ENCODE results near the gene ATP1B1.

Gene ATP1B1

GRCh38 chr1:169141356-169141755 lies 34.9 kb downstream of the ATP1B1 start:
- H3K36me3 ChIP-seq (replicated peaks): no peaks in the 10 kb centered on the region
- in situ Hi-C loops (cut with HindIII; ENCODE audit: low pct_ligation_motif_present, low sequenced_read_pairs): loop anchor here (25.0 kb wide), 1 partner anchor 504 kb away; no protein-coding TSS in a partner anchor

GRCh38 chr1:169142129-169142528 lies 35.6 kb downstream of the ATP1B1 start:
- no peak overlapping the region for H3K27ac ChIP-seq
- TF ChIP-seq CTCF (IDR thresholded peaks at IDR 0.05; ENCODE audit: low read depth, low read length, missing control alignments): no peak
- no peaks in the 10 kb centered on the region for H3K27me3 ChIP-seq (replicated peaks)
- no peak overlapping the region for H3K4me3 ChIP-seq (ENCODE audit: low read depth, low read length)
- in situ Hi-C loops (cut with HindIII; ENCODE audit: low pct_ligation_motif_present, low sequenced_read_pairs): loop anchor here (25.0 kb wide), 1 partner anchor 505 kb away; no protein-coding TSS in a partner anchor
- no peaks in the 10 kb centered on the region for H3K36me3 ChIP-seq (replicated peaks)
- DNase-seq: no peak

More at GRCh38 chr1:169141356-169141755, 34.9 kb downstream of the ATP1B1 start:
- H3K27me3 ChIP-seq (replicated peaks): no peaks in the 10 kb centered on the region
- H3K27ac ChIP-seq: no peak overlapping the region
- DNase-seq: no peak
- no peak overlapping the region for H3K4me3 ChIP-seq (ENCODE audit: low read depth, low read length)
- no peak for TF ChIP-seq CTCF (IDR thresholded peaks at IDR 0.05; ENCODE audit: low read depth, low read length, missing control alignments)

GRCh38 chr1:169143346-169143745 lies 36.9 kb downstream of the ATP1B1 start:
- Histone ChIP-seq H3K36me3 (replicated peaks) (no peaks in the 10 kb centered on the region), H3K4me3 (ENCODE audit: low read depth, low read length) (no peak overlapping the region), H3K27me3 (replicated peaks) (no peaks in the 10 kb centered on the region), H3K27ac (no peak overlapping the region)
- in situ Hi-C loops (cut with HindIII; ENCODE audit: low pct_ligation_motif_present, low sequenced_read_pairs): loop anchor here (25.0 kb wide), 1 partner anchor 506 kb away; no protein-coding TSS in a partner anchor
- DNase-seq: no peak
- no peak for TF ChIP-seq CTCF (IDR thresholded peaks at IDR 0.05; ENCODE audit: low read depth, low read length, missing control alignments)

- DNase-seq: no peak
- Histone ChIP-seq H3K27ac (no peak overlapping the region), H3K27me3 (replicated peaks) (no peaks in the 10 kb centered on the region), H3K4me3 (ENCODE audit: low read depth, low read length) (no peak overlapping the region), H3K36me3 (replicated peaks) (no peaks in the 10 kb centered on the region)
- no peak for TF ChIP-seq CTCF (IDR thresholded peaks at IDR 0.05; ENCODE audit: low read depth, low read length, missing control alignments)
- in situ Hi-C loops (cut with HindIII; ENCODE audit: low pct_ligation_motif_present, low sequenced_read_pairs): loop anchor here (25.0 kb wide), 1 partner anchor 507 kb away; no protein-coding TSS in a partner anchor
These were observed 37.5 kb downstream of the ATP1B1 start for GRCh38 chr1:169143984-169144383.

- H3K4me3 ChIP-seq (ENCODE audit: low read depth, low read length): no peak overlapping the region
- DNase-seq: no peak
- H3K27me3 ChIP-seq (replicated peaks): no peaks in the 10 kb centered on the region
- no peak overlapping the region for H3K27ac ChIP-seq
- in situ Hi-C loops (cut with HindIII; ENCODE audit: low pct_ligation_motif_present, low sequenced_read_pairs): loop anchor here (25.0 kb wide), 1 partner anchor 508 kb away; no protein-coding TSS in a partner anchor
- TF ChIP-seq CTCF (IDR thresholded peaks at IDR 0.05; ENCODE audit: low read depth, low read length, missing control alignments): no peak
- no peaks in the 10 kb centered on the region for H3K36me3 ChIP-seq (replicated peaks)
These were observed 38.6 kb downstream of the ATP1B1 start for GRCh38 chr1:169144941-169145626.

Measured in brain microvascular endothelial cell (primary cell).